Stomach (tissue), 4 donors: ENCODE data around the gene CDH18.

Source experiments
- EP300 ChIP-seq: sonication (generic); formaldehyde crosslinking; IDR thresholded peaks from one replicate; pipeline ENCODE4 v1.6.1; 2017; ENCODE audit warnings: antibody characterized with exemption
- POLR2A ChIP-seq, 4 donors: fragments of 450-650 bp; IDR thresholded peaks; one replicate each; pipeline ENCODE4 v1.6.1; 2016; ENCODE audit warnings: antibody characterized with exemption in 4 of 4, control low read depth in 2 of 4, mild to moderate bottlenecking in 1 of 4, moderate library complexity in 1 of 4
- POLR2AphosphoS5 ChIP-seq, 3 donors: sonication (generic); formaldehyde crosslinking; IDR thresholded peaks; one replicate each; pipeline ENCODE4 v1.6.1; 2016; ENCODE audit warnings: antibody characterized with exemption in 3 of 3
- TF ChIP-seq, protein P1 (sequence below), 7 experiments: fragments of 450-650 bp in 4 of 7; fragments of 200-600 bp in 3 of 7; sonication (generic) in 3 of 7; IDR thresholded peaks; one replicate each; pipeline ENCODE4 v1.5.1; 2016 to 2019; ENCODE audit warnings: antibody characterized with exemption in 7 of 7, control low read depth in 2 of 7, mild to moderate bottlenecking in 1 of 7

DNA sequence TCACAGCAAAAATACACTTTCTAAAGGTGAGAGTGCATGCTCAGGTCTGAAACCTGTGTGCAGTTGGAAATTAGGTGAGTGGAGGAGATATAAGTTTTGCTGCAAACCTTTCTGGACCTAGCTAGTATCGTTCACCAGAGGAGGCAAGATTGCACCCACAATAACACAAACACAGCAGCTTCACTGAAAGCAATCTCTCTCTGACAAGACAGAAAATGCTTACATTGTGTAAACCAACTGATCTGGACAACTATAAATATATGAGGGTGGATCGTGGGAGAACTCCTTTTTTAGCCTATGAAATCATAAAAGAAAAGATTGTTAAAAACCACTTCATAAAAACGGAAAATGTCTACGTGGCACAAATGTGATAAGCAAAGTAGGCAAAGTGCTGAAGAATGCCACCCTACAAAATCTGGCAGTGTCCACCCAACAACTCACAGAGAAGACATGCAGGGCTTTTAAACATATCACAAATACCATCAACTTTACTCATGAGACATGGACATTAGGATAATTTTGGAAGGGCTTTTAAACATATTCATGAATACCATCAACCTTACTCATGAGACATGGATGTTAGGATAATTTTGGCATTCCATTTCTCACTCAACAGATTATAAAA is 134.3 kb downstream of the CDH18 start:
- no peak for TF ChIP-seq POLR2A (IDR thresholded peaks at IDR 0.05)
- no peak for TF ChIP-seq POLR2AphosphoS5 (IDR thresholded peaks at IDR 0.05)
- TF ChIP-seq, protein P1, sequence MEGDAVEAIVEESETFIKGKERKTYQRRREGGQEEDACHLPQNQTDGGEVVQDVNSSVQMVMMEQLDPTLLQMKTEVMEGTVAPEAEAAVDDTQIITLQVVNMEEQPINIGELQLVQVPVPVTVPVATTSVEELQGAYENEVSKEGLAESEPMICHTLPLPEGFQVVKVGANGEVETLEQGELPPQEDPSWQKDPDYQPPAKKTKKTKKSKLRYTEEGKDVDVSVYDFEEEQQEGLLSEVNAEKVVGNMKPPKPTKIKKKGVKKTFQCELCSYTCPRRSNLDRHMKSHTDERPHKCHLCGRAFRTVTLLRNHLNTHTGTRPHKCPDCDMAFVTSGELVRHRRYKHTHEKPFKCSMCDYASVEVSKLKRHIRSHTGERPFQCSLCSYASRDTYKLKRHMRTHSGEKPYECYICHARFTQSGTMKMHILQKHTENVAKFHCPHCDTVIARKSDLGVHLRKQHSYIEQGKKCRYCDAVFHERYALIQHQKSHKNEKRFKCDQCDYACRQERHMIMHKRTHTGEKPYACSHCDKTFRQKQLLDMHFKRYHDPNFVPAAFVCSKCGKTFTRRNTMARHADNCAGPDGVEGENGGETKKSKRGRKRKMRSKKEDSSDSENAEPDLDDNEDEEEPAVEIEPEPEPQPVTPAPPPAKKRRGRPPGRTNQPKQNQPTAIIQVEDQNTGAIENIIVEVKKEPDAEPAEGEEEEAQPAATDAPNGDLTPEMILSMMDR (IDR thresholded peaks at IDR 0.05): no peak
- no peak for TF ChIP-seq EP300
